NCI-H2081 treated with DMSO at 0.1 percent for 48 hours (cell line): ENCODE measurements around the gene CSGALNACT2.
"Not testable (repeated sequence)": the region's sequence is repeated elsewhere in the genome, so short reads cannot be mapped to it uniquely, and the experiment has no call there.

Source experiments
- DNase-seq: peaks from one replicate; lab custom pipeline; 2025; lab: John Stamatoyannopoulos, UW

CSGALNACT2 gene

GRCh38 chr10:43145311-43145710, 7.1 kb downstream of the CSGALNACT2 start:
- no peak for DNase-seq

- DNase-seq, result not testable (repeated sequence)
Measured at GRCh38 chr10:43145936-43146335, 7.7 kb downstream of the CSGALNACT2 start.

GRCh38 chr10:43151371-43151770, 13.1 kb downstream of the CSGALNACT2 start:
- no peak for DNase-seq

- DNase-seq, result no peak
Measured at GRCh38 chr10:43153901-43154300, 15.7 kb downstream of the CSGALNACT2 start.

- no peak for DNase-seq
Measured at GRCh38 chr10:43155221-43155620, 17.0 kb downstream of the CSGALNACT2 start.

- DNase-seq, result no peak
Measured at GRCh38 chr10:43155741-43156140, 17.5 kb downstream of the CSGALNACT2 start.

- DNase-seq, result no peak
Measured at GRCh38 chr10:43156590-43157341, 18.5 kb downstream of the CSGALNACT2 start.

- no peak for DNase-seq
Measured at GRCh38 chr10:43158636-43159035, 20.4 kb downstream of the CSGALNACT2 start.

- DNase-seq, result no peak
Measured at GRCh38 chr10:43160046-43160920, 22.0 kb downstream of the CSGALNACT2 start.

GRCh38 chr10:43160921-43161255, 22.6 kb downstream of the CSGALNACT2 start:
- DNase-seq, result no peak

- DNase-seq, result no peak
Measured at GRCh38 chr10:43162604-43163003, 24.4 kb downstream of the CSGALNACT2 start.

- DNase-seq, result no peak
Measured at GRCh38 chr10:43166207-43166879, 28.1 kb downstream of the CSGALNACT2 start.

GRCh38 chr10:43166880-43167497, 28.7 kb downstream of the CSGALNACT2 start:
- no peak for DNase-seq

GRCh38 chr10:43167498-43167889, 29.2 kb downstream of the CSGALNACT2 start:
- DNase-seq, result no peak

- no peak for DNase-seq
Measured at GRCh38 chr10:43170491-43170890, 32.2 kb downstream of the CSGALNACT2 start.

GRCh38 chr10:43172645-43173044, 34.4 kb downstream of the CSGALNACT2 start:
- DNase-seq, result no peak

- no peak for DNase-seq
Measured at GRCh38 chr10:43173120-43173519, 34.9 kb downstream of the CSGALNACT2 start.

- no peak for DNase-seq
Measured at GRCh38 chr10:43174969-43175368, 36.7 kb downstream of the CSGALNACT2 start.

- no peak for DNase-seq
Measured at GRCh38 chr10:43176271-43176670, 38.0 kb downstream of the CSGALNACT2 start.

GRCh38 chr10:43177595-43177994, 39.4 kb downstream of the CSGALNACT2 start:
- no peak for DNase-seq

GRCh38 chr10:43181146-43181545, 42.9 kb downstream of the CSGALNACT2 start:
- DNase-seq, result no peak

GRCh38 chr10:43183764-43184163, 45.5 kb downstream of the CSGALNACT2 start:
- DNase-seq, result not testable (repeated sequence)
